ENCODE results near the gene SCAPER.

- TF ChIP-seq REST (IDR thresholded peaks at IDR 0.05; ENCODE audit: insufficient read depth in 1 of 2, low read depth in 2 of 2, low read length in 1 of 2) = no peak
- TF ChIP-seq, protein P1, sequence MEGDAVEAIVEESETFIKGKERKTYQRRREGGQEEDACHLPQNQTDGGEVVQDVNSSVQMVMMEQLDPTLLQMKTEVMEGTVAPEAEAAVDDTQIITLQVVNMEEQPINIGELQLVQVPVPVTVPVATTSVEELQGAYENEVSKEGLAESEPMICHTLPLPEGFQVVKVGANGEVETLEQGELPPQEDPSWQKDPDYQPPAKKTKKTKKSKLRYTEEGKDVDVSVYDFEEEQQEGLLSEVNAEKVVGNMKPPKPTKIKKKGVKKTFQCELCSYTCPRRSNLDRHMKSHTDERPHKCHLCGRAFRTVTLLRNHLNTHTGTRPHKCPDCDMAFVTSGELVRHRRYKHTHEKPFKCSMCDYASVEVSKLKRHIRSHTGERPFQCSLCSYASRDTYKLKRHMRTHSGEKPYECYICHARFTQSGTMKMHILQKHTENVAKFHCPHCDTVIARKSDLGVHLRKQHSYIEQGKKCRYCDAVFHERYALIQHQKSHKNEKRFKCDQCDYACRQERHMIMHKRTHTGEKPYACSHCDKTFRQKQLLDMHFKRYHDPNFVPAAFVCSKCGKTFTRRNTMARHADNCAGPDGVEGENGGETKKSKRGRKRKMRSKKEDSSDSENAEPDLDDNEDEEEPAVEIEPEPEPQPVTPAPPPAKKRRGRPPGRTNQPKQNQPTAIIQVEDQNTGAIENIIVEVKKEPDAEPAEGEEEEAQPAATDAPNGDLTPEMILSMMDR (IDR thresholded peaks at IDR 0.05) = no peak
Observed at GRCh38 chr15:76802411-76802810, 102.7 kb downstream of the SCAPER start.
